OCI-LY7 (cell line): Measurements from ENCODE around the gene PURB.

Experiments used
- EZH2phosphoT487 ChIP-seq: fragments of 200-600 bp; sonication (generic); IDR thresholded peaks from 2 replicates; pipeline ENCODE4 v1.6.1; 2018; ENCODE audit warnings: low read depth, borderline replicate concordance, mild to moderate bottlenecking, mixed run types, antibody characterized with exemption, low read length, moderate library complexity, mixed read lengths
- TF ChIP-seq, protein P1 (sequence below): fragments of 200-600 bp; sonication (generic); conservative IDR thresholded peaks from 2 replicates; pipeline ENCODE4 v1.5.1; 2014; ENCODE audit warnings: mild to moderate bottlenecking, antibody characterized with exemption, low read length, moderate library complexity, mixed read lengths

DNA sequence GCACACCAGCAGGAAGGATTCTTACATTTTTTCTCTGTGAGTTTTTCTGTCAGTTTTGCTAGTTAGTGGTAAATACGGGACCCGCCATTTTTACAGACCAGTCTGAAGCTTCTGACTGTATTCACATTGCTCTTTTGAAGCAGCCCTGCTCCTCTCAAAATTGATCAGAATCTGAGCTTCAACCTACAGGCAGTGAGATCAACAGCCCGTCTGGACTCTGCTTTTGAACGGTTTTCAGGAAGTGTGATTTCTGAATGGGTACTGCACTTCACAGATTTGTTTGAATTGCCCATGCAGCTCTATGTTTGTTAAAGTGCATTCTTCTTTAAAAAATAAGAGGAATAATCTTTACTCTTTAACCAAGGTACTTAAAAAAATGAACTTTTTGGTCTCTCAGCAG, 8.9 kb downstream of the PURB start:
- TF ChIP-seq, protein P1, sequence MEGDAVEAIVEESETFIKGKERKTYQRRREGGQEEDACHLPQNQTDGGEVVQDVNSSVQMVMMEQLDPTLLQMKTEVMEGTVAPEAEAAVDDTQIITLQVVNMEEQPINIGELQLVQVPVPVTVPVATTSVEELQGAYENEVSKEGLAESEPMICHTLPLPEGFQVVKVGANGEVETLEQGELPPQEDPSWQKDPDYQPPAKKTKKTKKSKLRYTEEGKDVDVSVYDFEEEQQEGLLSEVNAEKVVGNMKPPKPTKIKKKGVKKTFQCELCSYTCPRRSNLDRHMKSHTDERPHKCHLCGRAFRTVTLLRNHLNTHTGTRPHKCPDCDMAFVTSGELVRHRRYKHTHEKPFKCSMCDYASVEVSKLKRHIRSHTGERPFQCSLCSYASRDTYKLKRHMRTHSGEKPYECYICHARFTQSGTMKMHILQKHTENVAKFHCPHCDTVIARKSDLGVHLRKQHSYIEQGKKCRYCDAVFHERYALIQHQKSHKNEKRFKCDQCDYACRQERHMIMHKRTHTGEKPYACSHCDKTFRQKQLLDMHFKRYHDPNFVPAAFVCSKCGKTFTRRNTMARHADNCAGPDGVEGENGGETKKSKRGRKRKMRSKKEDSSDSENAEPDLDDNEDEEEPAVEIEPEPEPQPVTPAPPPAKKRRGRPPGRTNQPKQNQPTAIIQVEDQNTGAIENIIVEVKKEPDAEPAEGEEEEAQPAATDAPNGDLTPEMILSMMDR, result no peak
- TF ChIP-seq EZH2phosphoT487, result no peak
